ENCODE results near the gene ACAN. TPM values are rescaled to one million over a fixed set of nuclear protein-coding genes. Genes with fewer than 3 reads are reported as not detected.

Gene ACAN
- total RNA-seq, 1 experiment from 2014 or later, result not detected

GRCh38 chr15:88797663-88798339, 5.4 kb upstream of the ACAN start:
- Histone ChIP-seq H3K4me3 (ENCODE audit: low read depth, low read length, poor library complexity, severe bottlenecking) (no peak overlapping the region), H3K9me3 (ENCODE audit: low read depth, low read length, poor library complexity, severe bottlenecking) (no peaks in the 10 kb centered on the region), H3K4me1 (ENCODE audit: insufficient read depth, low read length, poor library complexity, severe bottlenecking) (no peaks in the 10 kb centered on the region), H3K27ac (ENCODE audit: low read depth, low read length, poor library complexity, severe bottlenecking) (no peak overlapping the region), H3K27me3 (replicated peaks; ENCODE audit: insufficient read depth, low read depth, low read length, poor library complexity) (peaks cover 95% of the 10 kb centered on the region), H3K36me3 (ENCODE audit: insufficient read depth, low read length, poor library complexity, severe bottlenecking) (no peaks in the 10 kb centered on the region)
- intact Hi-C loops (cut with micrococcal nuclease; ENCODE audit: unreplicated experiment), result no loop called here
- BruUV-seq (replicated peaks), result no TSS peak
- TF ChIP-seq EZH2 (IDR thresholded peaks at IDR 0.05; ENCODE audit: borderline replicate concordance, low read depth, low read length, poor library complexity, severe bottlenecking) (no peak), CTCF (conservative IDR thresholded peaks at IDR 0.05; ENCODE audit: low read depth, low read length) (no peak)
- POLR2A ChIA-PET (ENCODE audit: low non-redundant PET), result no interaction called here
- no peak for DNase-seq (ENCODE audit: low spot score)
- CTCF ChIA-PET, result no interaction called here

- CTCF ChIA-PET, result no interaction called here
- H3K27me3 ChIP-seq (replicated peaks; ENCODE audit: insufficient read depth, low read depth, low read length, poor library complexity), result peaks cover 93% of the 10 kb centered on the region
- no peak for DNase-seq (ENCODE audit: low spot score)
Observed at GRCh38 chr15:88799341-88799740, 3.9 kb upstream of the ACAN start.

GRCh38 chr15:88800026-88800425, 3.2 kb upstream of the ACAN start:
- H3K4me1 ChIP-seq (ENCODE audit: insufficient read depth, low read length, poor library complexity, severe bottlenecking), result no peaks in the 10 kb centered on the region
- no peaks in the 10 kb centered on the region for H3K9me3 ChIP-seq (ENCODE audit: low read depth, low read length, poor library complexity, severe bottlenecking)
- H3K36me3 ChIP-seq (ENCODE audit: insufficient read depth, low read length, poor library complexity, severe bottlenecking), result no peaks in the 10 kb centered on the region
- TF ChIP-seq EZH2 (IDR thresholded peaks at IDR 0.05; ENCODE audit: borderline replicate concordance, low read depth, low read length, poor library complexity, severe bottlenecking) (no peak), CTCF (conservative IDR thresholded peaks at IDR 0.05; ENCODE audit: low read depth, low read length) (no peak)
- no peak overlapping the region for H3K4me3 ChIP-seq (ENCODE audit: low read depth, low read length, poor library complexity, severe bottlenecking)
- DNase-seq (ENCODE audit: low spot score), result no peak
- peaks cover 93% of the 10 kb centered on the region for H3K27me3 ChIP-seq (replicated peaks; ENCODE audit: insufficient read depth, low read depth, low read length, poor library complexity)
- POLR2A ChIA-PET (ENCODE audit: low non-redundant PET), result interaction anchor here (0.6 kb wide), 1 partner anchor 28 kb away, joined by 4 read pairs; no protein-coding TSS in a partner anchor
- no TSS peak for BruUV-seq (replicated peaks)
- intact Hi-C loops (cut with micrococcal nuclease; ENCODE audit: unreplicated experiment), result no loop called here
- H3K27ac ChIP-seq (ENCODE audit: low read depth, low read length, poor library complexity, severe bottlenecking), result no peak overlapping the region
- CTCF ChIA-PET, result no interaction called here

More at GRCh38 chr15:88799341-88799740, 3.9 kb upstream of the ACAN start:
- no peaks in the 10 kb centered on the region for H3K9me3 ChIP-seq (ENCODE audit: low read depth, low read length, poor library complexity, severe bottlenecking)
- POLR2A ChIA-PET (ENCODE audit: low non-redundant PET), result no interaction called here
- H3K27ac ChIP-seq (ENCODE audit: low read depth, low read length, poor library complexity, severe bottlenecking), result no peak overlapping the region
- no TSS peak for BruUV-seq (replicated peaks)
- intact Hi-C loops (cut with micrococcal nuclease; ENCODE audit: unreplicated experiment), result no loop called here
- no peak overlapping the region for H3K4me3 ChIP-seq (ENCODE audit: low read depth, low read length, poor library complexity, severe bottlenecking)
- no peaks in the 10 kb centered on the region for H3K4me1 ChIP-seq (ENCODE audit: insufficient read depth, low read length, poor library complexity, severe bottlenecking)
- TF ChIP-seq CTCF (conservative IDR thresholded peaks at IDR 0.05; ENCODE audit: low read depth, low read length), result no peak
- no peaks in the 10 kb centered on the region for H3K36me3 ChIP-seq (ENCODE audit: insufficient read depth, low read length, poor library complexity, severe bottlenecking)
